Measurements from ENCODE around the gene ZNF496.

The ZNF496 gene

DNA sequence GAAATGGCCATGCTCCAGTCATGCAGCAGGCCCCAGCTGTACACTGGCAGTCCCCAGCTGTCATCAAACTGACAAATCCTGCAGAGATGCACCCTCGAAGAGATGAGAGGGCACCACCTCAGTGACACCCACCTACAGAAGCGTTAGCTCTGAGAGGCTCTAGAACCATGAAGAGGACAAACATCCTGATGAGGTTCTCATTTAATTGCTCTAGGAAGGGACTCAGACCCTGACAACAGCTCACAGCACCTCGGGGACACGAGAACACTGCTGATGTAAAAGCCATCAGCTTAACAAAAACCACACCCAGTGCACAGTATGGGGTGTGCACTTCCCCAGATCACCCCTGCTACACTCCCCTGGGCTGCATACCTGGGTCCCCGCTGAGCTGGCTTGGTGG, 3.4 kb downstream of the ZNF496 start:
- DNase-seq (ENCODE audit: low spot score) = no peak

DNA sequence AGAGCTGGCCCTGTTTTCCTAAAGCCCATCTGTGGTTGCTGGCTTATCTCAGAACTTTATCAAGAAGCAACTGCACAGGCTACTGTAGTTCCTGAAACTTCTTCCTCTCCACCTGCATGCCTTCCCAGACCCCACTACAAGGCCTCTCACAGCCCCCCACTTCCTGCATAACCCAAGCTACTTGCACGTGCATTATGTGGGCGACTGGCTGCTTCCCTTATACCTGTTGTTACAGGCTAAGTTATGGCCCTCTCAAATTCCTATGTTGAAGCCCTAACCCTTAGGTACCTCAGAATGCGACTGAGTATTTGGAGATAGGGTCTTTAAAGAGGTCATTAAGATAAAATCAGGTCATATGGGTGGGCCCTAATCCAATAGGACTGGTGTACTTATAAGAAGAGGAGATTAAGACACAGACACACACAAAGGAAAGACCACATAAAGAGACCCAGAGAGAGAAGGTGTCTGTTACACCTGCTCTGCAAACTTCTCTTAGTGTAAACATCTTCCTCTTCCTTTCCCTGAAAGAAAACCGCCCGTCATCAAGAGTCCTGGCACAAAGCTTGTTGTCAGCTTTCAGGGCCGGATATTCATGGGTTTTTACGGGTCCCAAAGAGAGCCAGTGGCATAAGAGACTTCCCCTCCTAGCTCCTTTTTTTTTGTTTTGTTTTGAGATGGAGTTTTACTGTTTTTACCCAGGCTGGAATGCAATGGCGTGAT, 5.1 kb downstream of the ZNF496 start:
- no peak for DNase-seq (ENCODE audit: low spot score)

DNA sequence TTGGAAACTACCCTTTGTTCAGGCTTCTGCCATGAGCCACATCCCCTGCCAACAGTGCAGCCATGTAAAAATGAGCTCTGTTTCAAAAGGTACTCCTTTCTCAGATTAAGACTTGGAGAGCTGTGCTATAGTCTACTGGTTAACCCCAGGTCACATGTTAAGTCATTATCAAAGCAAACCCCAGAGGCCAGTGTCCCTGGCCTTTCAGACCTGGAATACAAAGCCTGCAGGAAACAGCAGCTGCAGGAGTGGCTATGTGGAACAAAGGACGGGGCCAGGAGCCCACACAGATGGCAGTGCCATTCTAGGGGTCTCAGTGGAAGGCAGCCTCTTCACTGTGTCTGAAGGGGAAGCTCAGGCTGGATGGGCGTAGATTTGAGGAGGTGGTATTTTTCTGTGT, 6.7 kb downstream of the ZNF496 start:
- DNase-seq (ENCODE audit: low spot score) = no peak

DNA sequence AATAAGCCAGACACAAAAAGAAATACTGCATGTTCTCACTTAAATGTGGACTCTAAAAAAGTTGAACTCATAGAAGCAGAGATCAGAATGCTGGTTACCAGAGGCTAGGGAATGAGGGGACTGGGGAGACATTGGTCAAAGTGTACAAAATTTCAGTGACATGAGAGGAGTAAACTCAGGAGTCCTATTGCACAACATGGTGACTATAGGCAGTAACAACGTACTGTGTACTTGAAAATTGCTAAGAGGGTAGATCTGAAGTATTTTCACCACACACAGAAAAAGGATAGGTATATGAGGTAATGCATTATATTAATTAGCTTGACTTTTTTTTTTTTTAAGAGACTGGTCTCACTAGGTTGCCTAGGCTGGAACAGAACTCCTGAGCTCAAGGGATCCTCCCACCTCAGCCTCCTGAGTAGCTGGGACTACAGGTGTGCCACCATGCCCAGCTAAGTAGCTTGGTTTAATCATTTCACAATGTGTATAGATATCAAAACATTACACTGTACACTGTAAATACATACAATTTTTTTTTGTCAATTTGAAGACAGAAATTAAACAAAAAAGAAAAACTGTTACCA, 7.4 kb downstream of the ZNF496 start:
- no peak for DNase-seq (ENCODE audit: low spot score)

DNA sequence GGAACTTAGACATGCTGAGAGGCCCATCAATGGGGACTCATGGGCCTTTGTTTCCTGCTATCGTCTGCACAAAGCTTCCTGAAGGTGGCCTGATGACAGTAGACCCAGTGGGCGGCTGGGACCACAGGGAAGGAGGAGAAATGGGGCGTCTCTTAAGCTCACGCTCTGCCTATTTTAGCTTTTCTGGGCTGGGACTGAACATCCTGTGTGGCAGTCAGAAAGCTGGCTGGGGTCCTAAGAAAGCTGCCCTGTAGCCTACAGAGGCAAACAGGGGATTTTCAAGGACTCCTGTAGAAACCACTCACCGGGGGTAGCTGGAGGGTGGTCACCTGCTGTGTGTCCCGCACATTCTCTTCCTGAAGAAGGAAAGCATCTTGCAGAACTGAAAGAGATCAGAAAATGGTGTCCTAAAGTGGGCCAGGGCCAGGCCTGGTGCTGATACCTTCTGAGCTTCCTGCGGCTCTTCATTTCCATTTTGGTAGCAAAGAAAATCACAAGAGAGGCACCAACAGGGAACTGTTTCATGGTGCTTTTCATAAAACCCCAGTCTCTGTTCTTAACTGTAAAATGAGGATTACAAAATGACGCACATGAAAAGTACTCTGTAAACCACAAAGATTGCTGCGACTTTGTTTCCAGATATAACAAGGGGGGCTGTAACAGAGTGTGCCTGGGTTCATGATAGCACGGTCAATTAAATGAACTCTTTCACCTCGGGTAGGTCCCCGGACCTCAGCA, 8.6 kb downstream of the ZNF496 start:
- DNase-seq (ENCODE audit: low spot score) = no peak

DNA sequence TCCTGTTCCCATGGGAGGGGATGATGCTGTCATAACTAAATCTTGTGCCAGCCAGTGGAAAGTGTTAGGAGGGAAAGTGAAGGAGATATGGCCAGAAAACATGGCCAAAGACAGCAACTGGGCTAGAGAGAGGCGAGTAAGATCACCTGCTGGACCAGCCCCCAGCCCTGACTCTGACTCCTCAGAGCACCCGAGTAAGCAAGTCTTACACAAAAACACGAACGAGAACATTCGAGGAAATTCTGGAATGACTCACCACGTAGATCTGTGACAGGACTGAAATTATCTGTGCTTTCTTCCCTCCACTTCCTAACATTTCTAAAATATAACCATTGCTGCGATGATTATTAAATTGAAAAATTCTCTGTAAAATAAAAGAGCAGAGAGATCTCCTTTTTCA, 9.2 kb downstream of the ZNF496 start:
- DNase-seq (ENCODE audit: low spot score) = no peak

DNA sequence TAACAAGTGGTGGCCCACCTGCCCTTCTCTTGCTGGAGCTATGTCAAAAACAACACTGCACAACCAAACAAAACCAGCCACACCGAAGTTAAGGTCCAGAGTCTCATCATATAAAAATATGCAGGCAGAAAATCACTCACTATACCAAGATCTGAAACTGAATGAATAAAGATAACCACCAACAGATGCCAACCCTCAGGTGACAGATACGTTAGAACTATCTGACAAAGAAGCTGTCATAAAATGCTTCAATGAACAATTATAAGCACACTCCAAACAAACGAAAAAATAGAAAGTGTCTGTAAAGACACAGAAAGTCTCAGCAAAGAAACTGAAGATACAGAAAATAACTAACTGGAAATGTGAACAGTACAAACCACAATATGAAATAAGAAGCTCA, 14.0 kb downstream of the ZNF496 start:
- DNase-seq (ENCODE audit: low spot score) = no peak

DNA sequence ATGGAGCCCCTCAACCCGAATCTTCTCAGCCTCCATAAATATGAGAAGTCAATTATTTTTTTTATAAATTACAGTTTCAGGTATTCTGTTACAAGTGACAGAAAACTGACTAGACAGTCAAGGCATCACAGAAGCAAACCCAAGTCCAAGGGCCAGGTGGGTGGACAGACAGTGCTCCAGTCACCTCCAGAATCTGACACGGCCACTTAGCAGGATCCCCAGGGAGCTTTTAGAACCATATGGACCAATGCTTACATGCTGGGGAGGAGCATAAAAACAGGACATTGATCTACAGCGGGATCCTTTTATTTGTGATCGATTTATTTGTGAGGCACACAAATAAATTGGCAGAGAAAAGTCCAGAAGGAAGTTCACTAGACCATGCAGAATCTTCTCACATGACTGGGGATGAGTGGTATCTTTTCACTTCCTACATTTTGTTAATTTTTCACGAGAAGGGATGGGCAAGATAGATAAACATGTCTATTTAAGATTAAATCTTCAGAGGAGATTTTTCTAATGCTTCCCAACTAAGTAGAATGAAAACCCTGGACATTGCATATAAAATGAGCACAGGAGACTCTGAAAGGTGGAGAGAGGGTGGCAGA, 15.0 kb downstream of the ZNF496 start:
- no peak for DNase-seq (ENCODE audit: low spot score)

DNA sequence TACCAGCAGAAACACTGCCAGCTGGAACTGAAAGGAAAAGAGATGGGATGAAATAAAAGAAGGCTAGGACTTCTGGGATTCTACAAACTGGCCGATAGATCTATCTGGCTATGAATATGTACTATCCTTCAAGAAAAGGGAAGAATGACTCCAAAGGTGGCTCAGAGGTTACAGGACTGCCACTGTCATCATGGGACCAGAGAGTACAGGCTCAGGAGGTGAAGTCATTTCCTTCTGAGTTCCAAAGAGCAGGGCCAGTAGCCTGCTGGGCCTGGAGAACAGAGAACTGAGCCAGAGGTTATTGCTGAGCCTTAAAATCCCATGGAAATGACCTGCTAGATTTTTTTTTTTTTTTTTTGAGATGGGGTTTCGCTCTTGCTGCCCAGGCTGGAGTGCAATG, 27.6 kb downstream of the ZNF496 start:
- DNase-seq (ENCODE audit: low spot score) = no peak

DNA sequence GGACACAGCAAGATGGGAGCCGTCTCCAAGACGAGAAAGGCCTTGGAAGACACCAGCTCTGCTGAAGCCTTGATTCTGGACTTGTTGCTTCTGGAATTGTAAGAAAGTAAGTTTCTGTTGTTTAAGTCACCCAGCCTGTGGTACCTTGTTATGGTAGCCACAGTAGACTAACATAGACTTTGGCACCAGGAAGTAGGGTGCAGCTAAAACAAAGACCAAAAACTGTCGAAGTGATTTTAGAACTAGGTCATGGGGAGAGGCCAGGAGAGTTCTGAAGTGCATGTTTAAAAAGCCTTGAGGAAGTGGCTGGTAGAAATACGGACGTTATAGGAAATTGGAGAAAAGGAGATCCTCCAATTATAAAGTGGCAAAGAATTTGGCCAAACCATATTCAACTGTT, 28.5 kb downstream of the ZNF496 start:
- no peak for DNase-seq (ENCODE audit: low spot score)

DNA sequence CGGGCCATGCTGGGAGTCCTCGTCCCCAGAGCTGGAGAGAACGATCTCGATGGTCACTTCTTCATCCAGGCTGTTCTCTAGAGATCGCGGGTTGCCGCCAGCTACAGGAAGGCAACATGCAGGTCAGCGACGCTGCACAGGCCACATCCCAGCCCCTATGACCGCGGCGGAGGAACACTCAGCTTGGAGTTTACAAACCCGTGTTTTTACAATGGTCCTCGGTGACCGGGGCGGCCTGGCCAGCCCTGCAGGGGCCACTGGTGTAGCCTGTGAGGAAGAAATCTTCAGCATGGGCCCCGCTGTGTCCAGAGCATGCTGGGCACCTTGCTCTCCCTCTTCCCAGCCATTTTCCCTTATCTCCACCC, 30.5 kb downstream of the ZNF496 start:
- no peak for DNase-seq (ENCODE audit: low spot score)

DNA sequence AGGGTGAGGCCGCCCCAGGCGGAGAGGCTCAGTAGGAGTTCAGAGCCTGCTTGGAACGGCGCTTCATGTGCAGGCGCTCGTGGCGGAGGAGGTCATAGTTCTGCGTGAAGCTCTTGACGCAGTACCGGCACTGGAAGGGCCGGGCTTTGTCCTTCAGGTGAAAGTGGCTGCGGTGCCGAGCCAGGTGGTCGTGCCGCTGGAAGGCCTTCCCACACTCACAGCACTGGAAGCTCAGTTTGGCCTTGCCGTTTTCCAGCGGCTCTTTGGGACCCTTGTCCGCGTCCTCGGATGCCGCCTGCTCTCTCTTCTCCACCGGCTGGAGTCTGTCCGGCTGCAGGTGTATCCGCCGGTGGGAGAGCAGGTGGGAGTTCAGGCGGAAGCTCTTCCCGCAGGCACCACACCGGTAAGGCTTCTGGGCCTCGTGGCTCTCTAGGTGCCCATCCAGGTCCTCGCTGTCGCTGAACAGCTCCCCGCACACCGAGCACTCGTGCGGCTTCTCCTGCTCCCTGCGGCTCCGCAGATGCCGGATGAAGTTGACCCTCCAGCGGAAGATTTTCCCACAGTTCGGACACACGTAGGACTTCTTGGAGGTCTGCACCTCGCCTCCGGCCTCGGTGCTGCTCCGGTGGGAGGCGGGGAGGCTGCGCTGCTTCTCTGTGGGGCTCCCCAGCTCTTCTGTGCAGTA, 31.0 kb downstream of the ZNF496 start:
- DNase-seq (ENCODE audit: low spot score) = no peak

DNA sequence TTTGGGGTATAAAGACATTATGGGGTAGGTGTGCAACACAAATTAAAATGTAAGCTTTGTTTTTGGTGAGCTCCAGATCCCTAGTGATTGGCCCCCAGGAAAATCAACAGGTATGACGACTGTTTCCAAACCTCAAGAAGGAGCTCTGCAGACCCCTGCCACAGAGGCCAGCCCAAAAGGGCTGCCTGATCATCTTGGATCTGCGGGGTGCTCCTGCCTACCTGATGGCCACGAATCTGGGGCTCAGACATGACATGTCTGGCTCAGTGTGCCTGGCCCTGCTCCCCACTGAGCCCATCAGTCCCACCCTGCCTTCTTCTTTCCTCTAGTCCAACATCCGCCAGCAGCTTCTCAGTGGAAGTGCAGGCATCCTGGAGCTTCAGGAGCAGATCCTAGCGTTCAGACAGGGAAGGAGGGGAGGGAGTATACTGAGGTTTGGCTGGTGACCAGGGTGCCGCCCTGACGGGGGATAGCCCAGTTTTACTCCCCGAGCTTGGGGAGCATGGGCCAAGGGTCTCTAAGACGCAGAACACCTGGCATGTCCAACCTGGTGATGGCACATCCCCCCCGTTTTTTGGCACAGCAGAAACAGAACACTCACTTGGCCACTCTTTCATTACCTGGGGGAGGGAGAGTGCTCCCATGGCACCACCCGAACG, 31.8 kb downstream of the ZNF496 start:
- DNase-seq (ENCODE audit: low spot score) = no peak

DNA sequence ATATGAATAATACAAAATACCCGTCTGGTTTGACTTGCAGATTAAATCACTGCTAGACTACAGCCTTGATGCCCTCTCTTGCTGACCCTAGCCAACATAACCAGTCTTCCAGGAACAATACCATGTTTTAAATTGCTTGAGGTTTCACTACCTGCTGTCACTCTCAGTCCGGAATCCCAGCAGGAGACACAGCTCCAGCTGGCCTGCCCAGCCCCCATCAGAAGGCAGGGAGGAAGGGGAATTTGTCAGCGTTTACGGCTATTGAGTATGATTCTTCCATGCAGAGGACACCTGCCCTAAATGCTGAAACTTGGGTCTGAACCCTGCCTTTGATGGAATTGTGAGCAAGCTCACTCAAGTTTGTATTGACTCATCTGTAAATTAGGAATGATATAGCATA, 33.0 kb downstream of the ZNF496 start:
- DNase-seq (ENCODE audit: low spot score) = no peak

DNA sequence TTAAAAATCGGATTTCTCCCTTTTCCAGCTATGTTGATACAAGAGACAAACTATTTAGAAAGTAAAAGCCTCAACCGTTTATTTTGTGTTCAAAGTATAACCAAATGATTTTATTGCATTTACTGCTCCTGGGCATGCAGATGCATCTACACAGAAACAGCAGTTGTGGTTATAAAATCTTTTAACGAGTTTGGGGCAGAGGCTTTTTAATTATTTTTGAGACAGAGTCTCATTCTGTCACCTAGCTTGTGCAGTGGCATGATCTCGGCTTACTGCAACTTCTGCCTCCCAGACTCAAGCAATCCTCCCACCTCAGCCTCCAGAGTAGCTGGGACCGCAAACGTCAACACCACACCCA, 33.6 kb downstream of the ZNF496 start:
- DNase-seq (ENCODE audit: low spot score) = no peak

DNA sequence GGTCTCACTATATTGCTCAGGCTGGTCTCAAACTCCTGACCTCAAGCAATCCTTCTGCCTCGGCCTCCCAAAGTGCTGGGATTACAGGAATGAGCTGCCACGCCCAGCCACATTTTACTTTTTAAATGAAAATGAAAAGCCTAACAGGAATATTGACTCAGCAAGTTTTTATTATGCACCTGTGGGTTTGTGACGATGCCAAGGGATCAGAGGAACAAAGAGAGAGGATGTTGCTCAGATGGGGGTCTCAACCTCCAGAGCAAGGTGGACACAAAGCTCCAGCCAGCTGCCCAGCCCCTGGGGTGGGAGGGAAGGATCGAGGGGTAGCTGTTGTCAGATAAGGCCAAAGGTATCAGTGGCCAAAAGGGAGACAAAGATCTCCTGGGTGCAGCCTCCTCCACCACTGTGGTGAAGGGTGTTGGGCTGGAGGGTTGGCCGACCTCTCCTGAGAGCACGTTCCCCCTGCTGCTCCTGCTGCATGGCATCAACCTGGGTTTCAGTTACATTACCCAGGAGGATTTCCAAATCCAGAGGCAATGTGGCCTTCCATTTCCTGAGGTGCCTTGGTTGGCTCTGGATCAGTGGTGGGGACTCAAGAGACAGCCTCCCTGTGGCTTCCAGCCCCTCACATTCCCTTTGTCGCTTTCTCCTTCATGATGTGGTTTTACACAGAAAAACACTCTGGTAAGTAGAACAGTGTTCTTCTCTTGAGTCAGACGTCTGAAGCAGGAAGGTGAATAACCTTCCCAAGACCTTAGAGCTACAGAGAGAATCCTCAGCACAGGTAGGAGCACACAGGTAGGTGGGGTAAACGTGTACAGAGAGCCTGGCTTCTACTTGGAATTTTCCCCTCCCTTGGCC, 34.2 kb downstream of the ZNF496 start:
- DNase-seq (ENCODE audit: low spot score) = no peak

DNA sequence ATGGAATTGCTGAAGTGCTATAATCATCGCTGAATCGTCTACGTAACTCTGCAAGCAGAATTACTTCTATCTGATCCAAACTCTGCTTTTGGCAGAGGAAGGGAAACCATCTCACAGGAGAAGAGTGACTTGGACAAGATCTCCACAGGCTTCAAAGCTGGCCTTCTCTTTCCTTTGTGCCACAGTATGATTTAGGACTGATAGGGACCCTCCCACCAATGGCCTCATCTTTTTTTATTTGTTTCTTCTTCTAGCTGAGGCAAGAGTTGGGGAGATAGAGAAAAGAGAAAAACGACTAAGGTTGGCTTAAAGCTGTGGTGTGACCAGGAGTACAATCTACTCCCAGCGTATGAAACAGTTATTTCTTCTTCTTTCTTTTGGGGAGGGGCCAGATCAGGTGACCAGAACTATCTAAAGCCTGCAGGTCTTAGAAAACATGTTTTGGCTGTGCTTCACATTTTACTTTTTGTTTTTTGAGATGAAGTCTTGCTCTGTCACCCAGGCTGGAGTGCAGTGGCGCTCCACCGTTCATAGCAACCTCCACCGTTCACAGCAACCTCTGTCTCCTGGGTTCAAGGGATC, 35.0 kb downstream of the ZNF496 start:
- no peak for DNase-seq (ENCODE audit: low spot score)

DNA sequence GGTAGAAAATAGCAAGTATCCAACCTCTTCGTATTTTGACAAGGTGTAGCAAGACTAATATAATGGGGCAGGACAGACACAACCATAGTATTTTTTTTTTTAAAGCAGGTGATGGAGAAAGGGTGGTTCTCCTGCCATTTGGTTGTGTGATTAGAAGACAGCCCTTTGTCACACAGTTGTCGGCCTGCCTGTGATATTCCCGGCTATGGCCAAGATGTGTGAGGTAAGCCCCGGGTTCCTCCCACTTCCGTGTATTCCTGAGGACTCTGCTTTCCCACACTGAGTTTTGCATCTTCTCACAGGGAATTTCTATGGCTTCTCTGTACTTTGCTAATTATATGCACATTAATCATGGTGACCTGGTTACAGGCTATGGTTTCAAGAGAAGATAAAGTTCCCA, 35.9 kb downstream of the ZNF496 start:
- no peak for DNase-seq (ENCODE audit: low spot score)

DNA sequence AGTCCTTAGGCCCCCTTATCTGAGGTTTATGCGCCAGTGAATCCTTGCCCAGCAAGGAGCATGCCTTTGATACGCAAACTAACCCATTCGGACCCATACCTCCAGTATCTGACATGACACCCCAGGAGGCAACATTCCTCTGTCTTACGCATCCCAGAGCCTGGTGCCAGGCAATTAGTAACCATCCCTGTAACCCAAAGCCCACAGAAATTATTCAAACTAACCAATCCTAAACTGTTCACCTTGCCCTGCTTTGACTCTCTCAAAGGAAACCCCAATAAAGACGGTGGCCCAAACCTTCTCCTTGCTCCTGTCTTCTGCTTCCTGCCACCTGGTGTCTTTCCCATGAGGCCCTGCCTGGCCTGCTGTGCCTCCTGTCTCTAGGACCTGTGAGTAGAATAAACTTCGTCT, 36.4 kb downstream of the ZNF496 start:
- no peak for DNase-seq (ENCODE audit: low spot score)

DNA sequence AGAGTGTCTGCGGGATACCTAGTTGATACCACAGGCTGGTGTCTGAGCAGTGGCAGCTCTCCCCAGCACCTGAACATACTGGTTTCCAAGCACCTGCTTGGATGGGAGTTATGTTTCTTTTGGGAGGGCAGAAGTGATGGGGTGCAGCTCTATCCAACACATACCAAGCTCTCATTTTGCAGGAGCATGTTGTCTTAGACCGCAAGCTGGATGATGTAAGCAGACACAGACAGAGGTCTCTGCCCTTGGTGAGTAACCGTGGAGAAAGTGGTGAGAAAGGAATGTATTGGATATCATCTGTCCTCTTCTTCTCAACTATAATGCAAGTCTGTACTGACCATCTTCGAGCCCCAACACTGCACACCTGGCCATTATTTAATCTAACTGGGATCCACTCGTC, 37.4 kb downstream of the ZNF496 start:
- peak; percentile 51 for DNase-seq (ENCODE audit: low spot score)

DNA sequence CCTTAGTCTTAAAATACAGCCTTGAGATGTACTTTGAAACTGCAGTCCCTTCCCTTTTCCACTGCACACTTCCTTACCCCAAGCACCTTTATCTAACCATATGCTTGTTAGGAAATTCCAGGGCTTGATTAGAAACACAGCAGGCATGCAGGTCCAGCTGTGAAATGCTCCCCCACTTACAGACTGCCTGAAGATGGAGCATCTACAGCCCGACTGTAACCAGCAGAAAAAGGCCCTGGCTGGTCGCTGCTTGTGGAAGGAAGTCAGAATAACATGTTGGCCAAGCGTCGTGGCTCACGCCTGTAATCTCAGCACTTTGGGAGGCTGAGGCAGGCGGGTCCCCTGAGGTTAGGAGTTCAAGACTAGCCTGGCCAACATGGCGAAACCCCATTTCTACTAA, 38.6 kb downstream of the ZNF496 start:
- no peak for DNase-seq (ENCODE audit: low spot score)
